Measurements from ENCODE around the gene FRMD3. TPM values are rescaled to one million over a fixed set of nuclear protein-coding genes. Genes with fewer than 3 reads are reported as not detected.

The FRMD3 gene
- under 1 TPM; 0.19 to 0.65 TPM for total RNA-seq

GRCh38 chr9:83538172-83538889 lies at the start of gene FRMD3:
Gene FRMD3 (minus strand): TSS chr9:83538401. CDS start chr9:83538231, 170 bp downstream.
- ChIA-PET POLR2A (no interaction called here), CTCF (interaction anchor here (0.9 kb wide), 1 partner anchor 16 kb away, joined by 3 read pairs; no protein-coding TSS in a partner anchor)

- POLR2A ChIA-PET, result no interaction called here
- CTCF ChIA-PET, result no interaction called here
Measured at GRCh38 chr9:83584995-83585394, 46.8 kb upstream of the FRMD3 start.

- CTCF ChIA-PET, result no interaction called here
- POLR2A ChIA-PET, result no interaction called here
Measured at GRCh38 chr9:83583151-83584014, 45.2 kb upstream of the FRMD3 start.

GRCh38 chr9:83582029-83582428 lies 43.8 kb upstream of the FRMD3 start:
- POLR2A ChIA-PET, result no interaction called here
- CTCF ChIA-PET, result no interaction called here

- CTCF ChIA-PET, result interaction anchor here (1.1 kb wide), 1 partner anchor 22 kb away, joined by 3 read pairs; no protein-coding TSS in a partner anchor
- POLR2A ChIA-PET, result no interaction called here
Measured at GRCh38 chr9:83574482-83574881, 36.3 kb upstream of the FRMD3 start.

- POLR2A ChIA-PET, result no interaction called here
- CTCF ChIA-PET, result no interaction called here
Measured at GRCh38 chr9:83572524-83572923, 34.3 kb upstream of the FRMD3 start.

- ChIA-PET CTCF (no interaction called here), POLR2A (no interaction called here)
Measured at GRCh38 chr9:83570359-83570758, 32.2 kb upstream of the FRMD3 start.

GRCh38 chr9:83569326-83569725 lies 31.1 kb upstream of the FRMD3 start:
- CTCF ChIA-PET, result no interaction called here
- POLR2A ChIA-PET, result no interaction called here

GRCh38 chr9:83563360-83563759 lies 25.2 kb upstream of the FRMD3 start:
- ChIA-PET CTCF (no interaction called here), POLR2A (no interaction called here)

- ChIA-PET CTCF (no interaction called here), POLR2A (no interaction called here)
Measured at GRCh38 chr9:83560169-83560826, 22.1 kb upstream of the FRMD3 start.

- POLR2A ChIA-PET, result no interaction called here
- CTCF ChIA-PET, result no interaction called here
Measured at GRCh38 chr9:83557771-83558170, 19.6 kb upstream of the FRMD3 start.

GRCh38 chr9:83557317-83557716 lies 19.1 kb upstream of the FRMD3 start:
- ChIA-PET CTCF (no interaction called here), POLR2A (no interaction called here)

GRCh38 chr9:83554278-83554677 lies 16.1 kb upstream of the FRMD3 start:
- CTCF ChIA-PET, result no interaction called here
- POLR2A ChIA-PET, result no interaction called here

GRCh38 chr9:83544002-83544698 lies 5.9 kb upstream of the FRMD3 start:
- ChIA-PET CTCF (interaction anchor here (0.7 to 1.5 kb wide), 3 partner anchors 11 to 214 kb away, joined by 3 to 11 read pairs (median 4); no protein-coding TSS in a partner anchor), POLR2A (no interaction called here)

- CTCF ChIA-PET, result interaction anchor here (0.9 kb wide), 1 partner anchor 17 kb away, joined by 3 read pairs; no protein-coding TSS in a partner anchor
- POLR2A ChIA-PET, result no interaction called here
Measured at GRCh38 chr9:83538890-83539238, 663 bp upstream of the FRMD3 start.

GRCh38 chr9:83537331-83538171 lies 650 bp downstream of the FRMD3 start:
- ChIA-PET CTCF (interaction anchor here (1.2 kb wide), 1 partner anchor 204 kb away, joined by 3 read pairs; no protein-coding TSS in a partner anchor), POLR2A (no interaction called here)

- ChIA-PET CTCF (no interaction called here), POLR2A (no interaction called here)
Measured at GRCh38 chr9:83536332-83536731, 1.9 kb downstream of the FRMD3 start.

- POLR2A ChIA-PET, result no interaction called here
- CTCF ChIA-PET, result no interaction called here
Measured at GRCh38 chr9:83535736-83536135, 2.5 kb downstream of the FRMD3 start.

- ChIA-PET POLR2A (no interaction called here), CTCF (no interaction called here)
Measured at GRCh38 chr9:83533296-83533695, 4.9 kb downstream of the FRMD3 start.
